HL-60 (cell line): ENCODE data around the gene RNASE2.

ENCODE experiments used
- DNase-seq, 2 experiments: peaks; one replicate each; pipeline ENCODE4 v3.0.0-alpha.2; 2010 to 2020; ENCODE audit warnings: low read depth in 1 of 2, low spot score in 1 of 2
- H3K27ac ChIP-seq: fragments of 250-450 bp; sonication (Bioruptor Pico); replicated peaks from 2 replicates; pipeline ENCODE4 v1.5.1; 2020; ENCODE audit warnings: mild to moderate bottlenecking, moderate library complexity
- H3K27me3 ChIP-seq: fragments of 250-450 bp; sonication (Bioruptor Pico); 2 replicates; pipeline ENCODE4 v1.5.1; 2021; ENCODE audit warnings: mild to moderate bottlenecking, moderate library complexity; ENCODE audit not compliant: insufficient read depth, poor library complexity, severe bottlenecking
- H3K4me3 ChIP-seq: replicated peaks from 2 replicates; pipeline ENCODE4 v1.5.1; 2011; ENCODE audit warnings: mild to moderate bottlenecking, control low read depth, low read length; ENCODE audit not compliant: insufficient read depth
- GABPA ChIP-seq: IDR thresholded peaks from 2 replicates; pipeline ENCODE4 v1.6.1; 2012; ENCODE audit warnings: low read depth
- POLR2AphosphoS5 ChIP-seq: IDR thresholded peaks from 2 replicates; pipeline ENCODE4 v1.6.1; 2012; ENCODE audit warnings: low read depth
- SPI1 ChIP-seq: IDR thresholded peaks from 2 replicates; pipeline ENCODE4 v1.6.1; 2012; ENCODE audit warnings: low read depth, mild to moderate bottlenecking, borderline replicate concordance
- TF ChIP-seq, protein P1 (sequence below): IDR thresholded peaks from 2 replicates; pipeline ENCODE4 v1.6.1; 2012; ENCODE audit warnings: low read depth; ENCODE audit not compliant: insufficient replicate concordance
- TF ChIP-seq, protein P2 (sequence below): IDR thresholded peaks from one replicate; pipeline ENCODE4 v1.5.1; 2011; ENCODE audit warnings: low read length, control low read depth, inconsistent platforms; ENCODE audit not compliant: insufficient read depth

Gene RNASE2

DNA sequence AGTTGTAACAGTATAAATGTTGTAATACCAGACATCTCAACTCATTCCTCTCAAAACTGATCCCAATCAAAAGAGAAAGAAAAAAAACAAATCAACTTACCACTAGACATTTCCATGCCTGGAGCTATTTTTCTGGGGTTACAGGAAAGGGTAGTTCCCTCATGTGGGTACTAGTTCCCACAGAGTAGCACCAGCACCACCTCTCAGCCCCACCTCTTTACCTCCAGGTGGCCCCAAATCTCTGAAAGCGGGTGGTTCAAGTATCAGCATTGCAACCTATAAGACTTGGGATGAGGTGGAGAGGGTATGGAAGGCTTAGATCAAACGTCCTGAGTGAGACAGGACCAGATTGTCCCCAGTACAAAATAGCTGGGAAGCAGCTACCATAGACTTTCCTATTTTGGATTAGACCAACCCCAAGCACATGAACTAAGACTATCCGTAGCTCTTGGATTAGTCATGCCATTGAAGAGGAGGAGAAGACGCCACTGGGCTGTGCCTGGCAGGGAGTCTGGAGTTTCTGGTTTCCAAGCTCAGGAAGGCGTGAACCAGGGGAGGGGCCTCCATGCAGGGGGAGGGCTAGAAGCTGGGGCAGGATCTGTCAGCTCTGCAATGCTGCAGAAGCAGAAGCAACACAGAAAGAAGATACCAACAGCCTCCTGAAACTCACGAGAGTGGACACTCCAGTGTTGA is 43.5 kb downstream of the RNASE2 start, which contains the start of gene SLC39A2:
TSS of gene SLC39A2 (plus strand) at position 620 of the 693 bp plus-strand sequence. CDS start 154 bp downstream, outside the sequence.
- no peak for DNase-seq
- TF ChIP-seq, protein P1, sequence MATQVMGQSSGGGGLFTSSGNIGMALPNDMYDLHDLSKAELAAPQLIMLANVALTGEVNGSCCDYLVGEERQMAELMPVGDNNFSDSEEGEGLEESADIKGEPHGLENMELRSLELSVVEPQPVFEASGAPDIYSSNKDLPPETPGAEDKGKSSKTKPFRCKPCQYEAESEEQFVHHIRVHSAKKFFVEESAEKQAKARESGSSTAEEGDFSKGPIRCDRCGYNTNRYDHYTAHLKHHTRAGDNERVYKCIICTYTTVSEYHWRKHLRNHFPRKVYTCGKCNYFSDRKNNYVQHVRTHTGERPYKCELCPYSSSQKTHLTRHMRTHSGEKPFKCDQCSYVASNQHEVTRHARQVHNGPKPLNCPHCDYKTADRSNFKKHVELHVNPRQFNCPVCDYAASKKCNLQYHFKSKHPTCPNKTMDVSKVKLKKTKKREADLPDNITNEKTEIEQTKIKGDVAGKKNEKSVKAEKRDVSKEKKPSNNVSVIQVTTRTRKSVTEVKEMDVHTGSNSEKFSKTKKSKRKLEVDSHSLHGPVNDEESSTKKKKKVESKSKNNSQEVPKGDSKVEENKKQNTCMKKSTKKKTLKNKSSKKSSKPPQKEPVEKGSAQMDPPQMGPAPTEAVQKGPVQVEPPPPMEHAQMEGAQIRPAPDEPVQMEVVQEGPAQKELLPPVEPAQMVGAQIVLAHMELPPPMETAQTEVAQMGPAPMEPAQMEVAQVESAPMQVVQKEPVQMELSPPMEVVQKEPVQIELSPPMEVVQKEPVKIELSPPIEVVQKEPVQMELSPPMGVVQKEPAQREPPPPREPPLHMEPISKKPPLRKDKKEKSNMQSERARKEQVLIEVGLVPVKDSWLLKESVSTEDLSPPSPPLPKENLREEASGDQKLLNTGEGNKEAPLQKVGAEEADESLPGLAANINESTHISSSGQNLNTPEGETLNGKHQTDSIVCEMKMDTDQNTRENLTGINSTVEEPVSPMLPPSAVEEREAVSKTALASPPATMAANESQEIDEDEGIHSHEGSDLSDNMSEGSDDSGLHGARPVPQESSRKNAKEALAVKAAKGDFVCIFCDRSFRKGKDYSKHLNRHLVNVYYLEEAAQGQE: no peak
- TF ChIP-seq, protein P2, sequence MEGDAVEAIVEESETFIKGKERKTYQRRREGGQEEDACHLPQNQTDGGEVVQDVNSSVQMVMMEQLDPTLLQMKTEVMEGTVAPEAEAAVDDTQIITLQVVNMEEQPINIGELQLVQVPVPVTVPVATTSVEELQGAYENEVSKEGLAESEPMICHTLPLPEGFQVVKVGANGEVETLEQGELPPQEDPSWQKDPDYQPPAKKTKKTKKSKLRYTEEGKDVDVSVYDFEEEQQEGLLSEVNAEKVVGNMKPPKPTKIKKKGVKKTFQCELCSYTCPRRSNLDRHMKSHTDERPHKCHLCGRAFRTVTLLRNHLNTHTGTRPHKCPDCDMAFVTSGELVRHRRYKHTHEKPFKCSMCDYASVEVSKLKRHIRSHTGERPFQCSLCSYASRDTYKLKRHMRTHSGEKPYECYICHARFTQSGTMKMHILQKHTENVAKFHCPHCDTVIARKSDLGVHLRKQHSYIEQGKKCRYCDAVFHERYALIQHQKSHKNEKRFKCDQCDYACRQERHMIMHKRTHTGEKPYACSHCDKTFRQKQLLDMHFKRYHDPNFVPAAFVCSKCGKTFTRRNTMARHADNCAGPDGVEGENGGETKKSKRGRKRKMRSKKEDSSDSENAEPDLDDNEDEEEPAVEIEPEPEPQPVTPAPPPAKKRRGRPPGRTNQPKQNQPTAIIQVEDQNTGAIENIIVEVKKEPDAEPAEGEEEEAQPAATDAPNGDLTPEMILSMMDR: no peak
- no peak for TF ChIP-seq SPI1
- no peak for TF ChIP-seq GABPA
- no peak for TF ChIP-seq POLR2AphosphoS5
- Histone ChIP-seq H3K27ac (no peak within 1 kb of the TSS), H3K27me3 (no peaks in the 10 kb centered on the region), H3K4me3 (no peak within 1 kb of the TSS)

DNA sequence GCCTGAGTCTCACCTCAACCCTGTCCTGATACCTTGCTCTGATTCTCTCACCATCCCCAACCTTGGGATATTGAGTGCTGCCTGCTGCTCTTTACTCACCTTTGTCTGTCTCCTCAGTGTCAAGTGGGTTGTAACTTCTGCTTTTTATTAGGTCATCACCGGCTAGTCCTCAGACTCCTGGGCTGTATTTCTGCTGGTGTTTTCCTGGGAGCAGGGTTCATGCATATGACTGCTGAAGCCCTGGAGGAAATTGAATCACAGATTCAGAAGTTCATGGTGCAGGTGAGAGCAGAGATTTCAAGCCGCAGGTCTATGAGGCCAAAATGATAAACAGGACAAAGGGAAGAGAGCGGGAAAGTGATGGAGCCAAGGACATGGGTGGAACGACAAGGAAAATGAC is 44.3 kb downstream of the RNASE2 start:
- DNase-seq: no peak
- no peak overlapping the region for H3K4me3 ChIP-seq
- TF ChIP-seq SPI1 (no peak), GABPA (no peak)
- H3K27ac ChIP-seq: no peak overlapping the region
- H3K27me3 ChIP-seq: no peaks in the 10 kb centered on the region

DNA sequence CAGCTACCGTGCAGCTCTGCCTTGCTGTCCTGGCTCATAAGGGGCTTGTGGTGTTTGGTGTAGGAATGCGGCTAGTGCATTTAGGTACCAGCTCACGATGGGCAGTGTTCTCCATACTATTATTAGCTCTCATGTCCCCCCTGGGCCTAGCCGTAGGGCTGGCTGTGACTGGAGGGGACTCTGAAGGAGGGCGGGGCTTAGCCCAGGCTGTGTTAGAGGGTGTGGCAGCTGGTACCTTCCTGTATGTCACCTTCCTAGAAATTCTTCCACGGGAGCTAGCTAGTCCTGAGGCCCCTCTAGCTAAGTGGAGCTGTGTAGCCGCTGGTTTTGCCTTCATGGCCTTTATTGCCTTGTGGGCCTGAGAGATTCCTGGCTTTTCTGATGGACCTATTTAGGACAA is 45.9 kb downstream of the RNASE2 start:
- no peak overlapping the region for H3K4me3 ChIP-seq
- DNase-seq: no peak
- H3K27ac ChIP-seq: no peak overlapping the region
- H3K27me3 ChIP-seq: no peaks in the 10 kb centered on the region
- no peak for TF ChIP-seq GABPA
- TF ChIP-seq SPI1: no peak
- TF ChIP-seq, protein P2: no peak
- TF ChIP-seq, protein P1: no peak
- no peak for TF ChIP-seq POLR2AphosphoS5

DNA sequence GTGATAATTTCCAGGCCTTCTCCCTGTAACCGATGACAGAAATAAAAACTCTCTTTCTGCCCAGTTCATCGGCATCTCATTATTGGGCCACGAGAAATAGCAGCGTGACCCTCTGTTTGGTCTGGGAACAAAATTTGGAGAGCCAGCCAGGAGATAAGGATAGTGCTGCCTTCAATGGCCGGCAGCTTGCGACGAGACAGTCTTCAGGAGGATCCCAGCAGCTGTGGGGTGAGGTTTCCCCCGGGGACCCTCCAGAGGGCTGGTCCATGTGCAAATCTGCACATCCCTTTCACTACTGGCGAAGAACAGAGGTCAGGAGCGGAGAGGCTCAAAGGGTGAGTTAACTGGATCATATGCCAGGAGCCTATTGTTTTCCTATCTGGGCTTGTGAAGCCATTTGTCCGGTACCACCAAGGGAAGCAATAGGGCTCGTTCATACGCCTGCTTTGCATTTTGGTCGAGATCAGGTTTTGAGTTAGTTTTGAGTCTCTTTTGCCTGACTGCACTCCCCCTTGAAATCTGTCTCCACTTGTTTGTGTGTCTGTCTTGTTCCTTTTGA is 48.6 kb downstream of the RNASE2 start:
- Histone ChIP-seq H3K4me3 (no peak overlapping the region), H3K27me3 (no peaks in the 10 kb centered on the region), H3K27ac (no peak overlapping the region)
- TF ChIP-seq, protein P1: no peak
- TF ChIP-seq POLR2AphosphoS5 (no peak), GABPA (no peak), SPI1 (no peak)
- TF ChIP-seq, protein P2: no peak
- no peak for DNase-seq
